NCI-H524 (cell line): ENCODE measurements around the gene SH3BP5L.
A peak's percentile ranks its signal among the peaks of the same experiment; 100 is the strongest.

Source experiments
- DNase-seq, 2 experiments: peaks; one replicate each; lab custom pipeline; 2025; lab: John Stamatoyannopoulos, UW

Gene SH3BP5L

DNA sequence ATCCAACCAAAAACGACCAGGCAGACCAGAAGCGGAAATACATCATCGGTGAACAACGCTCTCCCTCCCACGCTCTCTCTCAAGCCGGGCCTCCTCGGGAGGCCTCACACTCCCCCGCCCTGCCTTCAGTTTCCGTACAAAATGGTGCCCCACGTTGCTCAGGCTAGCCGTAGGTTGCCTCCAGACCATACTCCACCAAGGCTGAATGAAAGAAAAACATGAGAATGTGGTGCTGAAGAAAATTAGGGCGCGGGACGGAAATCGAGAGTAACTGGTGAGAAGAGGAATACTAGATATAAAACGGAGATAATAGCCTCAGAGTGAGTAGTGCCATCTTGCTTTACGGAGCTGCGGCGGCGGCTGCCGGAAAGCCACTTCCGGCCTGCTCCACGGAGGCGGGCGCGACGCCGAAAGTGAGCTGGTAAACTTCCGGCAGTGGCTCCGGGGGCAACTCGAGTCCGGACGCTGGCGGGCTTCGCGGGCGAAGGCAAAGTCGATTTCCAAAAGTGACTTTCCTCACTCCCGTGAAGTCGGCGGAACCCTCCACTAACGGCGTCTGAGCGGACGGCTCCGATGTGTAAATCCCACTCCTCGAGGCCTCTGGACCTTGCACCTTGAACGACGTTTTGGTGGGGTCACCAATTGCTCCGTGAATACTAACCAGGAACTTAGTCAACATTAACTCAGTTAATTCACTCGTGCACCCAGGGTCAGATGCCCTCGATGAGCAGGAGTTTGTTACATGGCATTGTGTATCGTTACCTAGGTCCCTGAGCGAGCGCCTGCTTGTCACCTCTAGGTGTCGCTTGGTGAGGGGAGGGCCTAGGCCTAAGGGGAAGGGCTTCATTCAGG, at the start of gene SH3BP5L:
Gene SH3BP5L, minus strand, starts transcription at position 7 of the 852 bp plus-strand sequence. CDS start 980 bp downstream, outside the sequence.
- peak; percentile 87 to 92 for DNase-seq

DNA sequence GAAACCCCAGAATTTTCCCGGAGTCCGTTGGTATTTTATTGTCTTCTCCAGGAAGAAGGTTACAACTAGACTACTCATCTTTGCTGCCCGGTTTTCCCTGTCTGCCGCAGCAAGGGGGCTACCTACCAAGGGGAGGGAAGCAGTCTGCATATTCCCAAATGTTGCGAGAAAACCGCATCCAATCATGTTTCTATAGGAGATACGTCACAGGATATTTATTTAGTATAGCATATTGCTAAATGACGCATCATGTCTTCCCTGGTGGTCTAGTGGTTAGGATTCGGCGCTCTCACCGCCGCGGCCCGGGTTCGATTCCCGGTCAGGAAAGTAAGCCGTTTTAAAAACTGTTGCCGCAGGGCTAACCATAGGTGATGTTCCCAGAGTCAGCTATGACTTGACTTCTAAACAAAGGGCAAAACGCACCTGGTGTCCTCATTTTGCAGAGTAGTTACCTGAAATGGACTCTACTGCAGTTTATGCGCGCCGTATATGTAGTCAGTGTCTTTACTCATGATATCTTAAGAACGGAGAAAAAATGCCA, 48.3 kb upstream of the SH3BP5L start:
- peak in 1 of 2 experiments; percentile 93 for DNase-seq

DNA sequence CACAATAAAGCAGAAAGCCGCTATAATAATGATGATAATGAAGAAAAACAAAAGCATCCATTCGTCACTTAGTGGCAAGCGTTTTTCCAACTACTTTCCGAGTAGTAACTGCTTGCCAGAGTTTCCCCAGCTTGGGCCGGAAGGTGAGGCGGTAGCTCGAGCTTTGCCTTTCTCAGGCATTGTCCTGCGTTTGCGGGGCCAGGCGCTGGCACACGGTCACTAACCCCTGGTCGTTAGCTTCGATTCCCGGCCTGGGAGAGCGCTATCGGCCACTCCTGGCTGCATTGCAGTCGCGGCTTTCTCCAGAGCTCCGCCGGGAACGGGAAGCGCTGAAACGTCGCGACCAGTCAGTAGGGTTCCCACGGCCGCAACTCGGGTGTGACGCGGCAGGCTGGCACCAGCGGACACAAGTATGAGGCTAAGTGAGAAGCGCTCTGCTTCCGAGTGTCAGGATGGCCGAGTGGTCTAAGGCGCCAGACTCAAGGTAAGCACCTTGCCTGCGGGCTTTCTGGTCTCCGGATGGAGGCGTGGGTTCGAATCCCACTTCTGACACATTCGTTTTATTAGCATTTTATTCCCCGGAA, 47.8 kb upstream of the SH3BP5L start:
- peak; percentile 91 to 95 for DNase-seq

DNA sequence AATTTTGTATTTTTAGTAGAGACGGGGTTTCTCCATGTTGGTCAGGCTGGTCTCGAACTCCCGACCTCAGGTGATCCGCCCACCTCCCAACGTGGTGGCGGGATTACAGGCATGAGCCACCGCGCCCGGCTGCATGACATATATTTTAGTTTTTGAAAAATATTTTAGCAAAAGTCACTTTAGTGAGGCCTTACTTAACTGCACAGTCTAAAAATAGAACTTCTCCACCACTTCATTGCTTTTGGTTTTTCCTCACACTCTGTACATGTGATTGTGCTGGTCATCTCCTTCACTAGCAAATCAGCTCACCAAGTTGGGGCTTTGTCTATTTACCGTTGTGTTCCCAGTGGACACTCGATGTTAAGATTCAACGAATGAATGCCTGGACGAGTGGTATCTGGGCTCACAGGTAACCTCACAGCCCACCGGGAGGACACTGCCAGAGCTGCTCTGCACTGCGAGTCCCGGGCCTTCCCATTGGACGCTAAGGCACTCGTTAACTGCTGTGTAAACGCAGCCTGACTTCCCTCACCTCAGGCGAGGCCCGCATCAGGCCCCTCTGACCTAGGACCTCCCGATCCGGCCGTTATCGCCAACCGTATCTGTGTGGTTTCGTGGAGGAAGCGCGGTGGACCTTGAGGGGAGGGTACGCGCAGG, 47.2 kb upstream of the SH3BP5L start:
- DNase-seq, result peak; percentile 39 to 74

DNA sequence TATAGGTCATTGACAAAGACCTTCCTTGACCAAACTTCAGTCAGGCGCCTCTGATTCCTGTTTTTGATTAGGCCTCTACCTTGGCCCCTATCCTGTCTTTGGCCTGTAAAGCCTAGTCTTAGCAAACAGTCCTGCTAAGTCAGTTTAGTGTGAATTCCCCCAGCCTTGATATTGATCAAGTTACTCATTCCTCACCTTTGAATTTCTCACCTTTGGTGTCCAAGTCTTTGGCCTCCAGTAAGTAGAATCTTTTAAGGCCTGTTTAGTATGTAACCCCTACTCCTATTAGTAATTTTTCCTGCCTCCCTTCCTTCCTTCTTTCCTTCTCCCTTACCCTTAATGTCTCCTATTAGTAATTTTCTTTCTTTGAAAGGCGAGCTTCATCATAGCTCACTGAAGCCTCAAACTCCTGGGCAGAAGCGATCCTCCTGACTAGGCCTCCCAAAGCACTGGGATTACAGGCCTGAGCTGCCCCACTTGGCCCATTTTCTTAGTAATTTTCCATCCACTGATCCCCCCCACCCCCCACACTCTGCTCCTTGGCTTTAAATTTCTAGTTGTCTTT, 46.2 kb upstream of the SH3BP5L start:
- DNase-seq, result no peak

DNA sequence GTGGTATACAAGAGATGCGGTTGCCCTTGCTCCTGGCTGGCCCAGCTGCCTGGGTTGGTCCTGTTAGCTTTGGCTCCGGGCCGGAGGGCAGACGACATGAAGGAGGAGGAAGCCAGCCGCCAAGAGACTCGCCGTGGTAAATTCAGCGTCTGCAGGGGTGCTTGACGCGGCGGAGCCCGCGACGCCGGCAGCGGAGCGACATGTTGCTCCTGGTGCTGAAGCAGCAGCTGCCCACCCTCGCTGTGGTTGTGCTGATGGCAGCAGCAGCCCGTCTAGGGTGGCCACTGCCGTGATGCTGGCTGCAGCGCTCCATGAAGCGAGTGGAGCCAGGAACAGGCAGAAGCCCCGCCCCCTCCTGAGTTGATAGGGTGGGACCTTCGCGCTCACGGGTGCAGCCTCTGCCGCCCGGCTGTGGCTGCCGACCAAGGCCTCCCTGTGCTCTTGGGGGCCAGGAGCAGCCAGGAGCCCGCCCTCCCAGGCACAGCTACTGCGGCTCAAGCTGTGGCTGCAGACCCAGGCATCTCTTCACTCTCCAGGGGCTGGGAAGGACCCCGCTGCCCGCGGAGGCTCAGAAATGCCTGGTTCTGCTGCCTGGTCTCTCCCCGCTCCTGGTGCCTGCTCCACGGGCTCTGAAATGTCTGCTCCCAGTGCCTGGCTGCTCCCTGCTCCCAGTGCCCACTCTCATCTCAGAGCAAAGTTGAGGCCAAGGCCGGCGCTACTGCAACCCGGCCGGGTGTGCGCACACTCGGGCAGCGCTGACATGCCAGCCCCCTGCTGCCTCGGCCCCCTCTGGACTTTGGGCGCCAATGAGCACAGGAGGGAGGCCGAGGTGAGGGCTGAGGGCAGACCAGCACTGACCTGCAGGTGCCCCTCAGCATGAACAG, 37.5 kb upstream of the SH3BP5L start:
- DNase-seq, result peak; percentile 58 to 81

DNA sequence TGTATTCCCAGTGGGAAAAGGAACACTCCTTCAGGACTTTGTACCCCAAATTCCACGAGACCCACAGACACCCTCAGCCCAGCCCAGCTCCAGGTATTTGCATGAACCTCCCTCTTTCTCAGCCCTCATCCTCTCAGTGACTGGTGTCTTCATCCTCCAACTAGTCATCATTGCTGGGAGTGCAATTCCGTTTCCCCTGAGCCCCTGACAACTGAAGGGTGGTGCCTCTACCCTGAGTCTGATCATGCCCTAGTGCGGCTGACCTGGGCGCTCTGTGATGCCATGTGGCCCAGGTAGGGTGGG, 36.9 kb upstream of the SH3BP5L start:
- peak in 1 of 2 experiments; percentile 27 for DNase-seq

DNA sequence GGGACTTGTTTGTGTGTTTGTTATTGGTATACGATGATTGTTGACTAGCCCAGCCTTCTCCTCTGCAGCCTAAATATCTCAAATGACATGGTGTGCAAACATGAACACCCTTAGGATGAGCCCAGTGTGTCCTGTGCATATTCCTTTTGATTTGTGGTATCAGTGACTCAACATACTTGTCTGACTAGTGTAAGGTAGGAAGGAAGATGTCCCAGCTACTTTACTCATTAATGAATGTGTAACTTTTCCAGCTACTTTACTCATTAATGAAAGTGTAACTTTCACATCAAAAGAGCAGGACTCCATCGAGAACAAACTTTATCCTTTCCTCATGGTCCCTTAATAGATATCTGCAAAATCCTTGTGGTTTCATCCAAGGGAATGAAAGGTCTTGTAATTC, 35.9 kb upstream of the SH3BP5L start:
- DNase-seq, result no peak

DNA sequence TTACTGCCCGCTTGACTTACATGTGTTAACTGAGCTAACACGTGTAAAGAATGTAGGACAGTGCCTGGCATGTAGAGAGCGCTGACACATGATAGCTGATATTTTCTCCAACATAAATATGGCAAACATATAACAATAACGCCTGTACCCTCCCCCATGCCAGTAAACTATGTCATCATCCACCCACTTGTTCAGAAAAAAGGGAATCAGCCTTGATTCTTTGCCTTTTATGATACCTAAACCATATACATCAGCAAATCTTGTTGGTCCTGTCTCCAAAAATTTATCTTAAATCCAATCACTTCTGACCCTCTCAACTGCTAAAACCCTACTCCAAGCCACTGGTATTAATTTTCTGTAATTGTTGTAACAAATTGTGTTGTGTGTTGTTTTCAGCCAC, 34.3 kb upstream of the SH3BP5L start:
- DNase-seq, result no peak

DNA sequence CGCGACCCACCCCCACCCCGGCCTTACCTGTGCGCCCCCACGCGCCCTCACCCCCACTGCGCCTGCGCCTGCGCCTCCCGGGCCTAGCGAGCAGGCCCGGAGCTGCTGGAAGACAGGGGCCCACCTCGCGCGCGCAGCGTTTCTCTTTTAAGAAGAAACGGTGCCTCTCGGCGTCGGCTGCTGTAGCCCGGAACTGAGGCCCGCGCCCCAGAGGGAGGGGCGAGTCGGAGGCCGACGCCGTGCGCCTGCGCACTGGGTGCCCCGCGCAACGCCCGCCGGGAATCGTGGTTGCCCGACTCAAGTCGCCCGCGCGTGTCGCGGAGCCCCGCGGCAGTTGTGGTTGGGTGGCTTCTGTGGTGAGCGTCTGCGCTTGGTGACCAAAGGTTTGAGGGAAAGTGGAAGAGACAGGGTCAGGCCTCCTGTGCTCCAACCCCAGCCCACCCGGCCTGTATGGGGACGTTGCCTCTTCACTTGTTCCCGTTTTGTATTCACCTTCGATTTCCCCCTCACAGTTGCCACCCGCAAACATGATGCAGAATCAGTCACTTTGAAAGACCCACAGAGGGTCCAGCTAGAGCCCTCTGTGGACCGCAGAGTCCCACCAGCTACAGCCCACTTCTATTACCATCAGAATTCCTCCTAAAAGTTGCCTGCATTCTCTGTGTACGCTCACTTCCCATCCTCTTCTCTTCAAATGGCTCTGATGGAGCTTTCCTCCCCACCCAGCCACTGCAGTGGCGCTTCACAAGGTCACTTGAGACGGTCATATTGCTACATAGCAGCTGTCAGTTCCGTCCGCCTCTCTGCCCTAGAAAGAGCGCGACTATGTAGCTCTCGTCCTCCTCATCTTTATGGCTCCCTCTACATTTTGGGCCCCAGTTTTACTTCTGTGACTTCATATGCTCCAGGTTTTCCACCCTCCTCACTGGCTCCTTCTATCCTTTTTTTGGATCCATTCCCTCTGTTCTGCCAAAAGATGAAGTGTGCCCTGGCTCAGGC, 33.5 kb upstream of the SH3BP5L start, which contains the start of gene ZNF692:
Gene ZNF692, minus strand, starts transcription at position 195 of the 999 bp plus-strand sequence. CDS start 776 bp downstream, outside the sequence.
- peak; percentile 90 to 96 for DNase-seq

DNA sequence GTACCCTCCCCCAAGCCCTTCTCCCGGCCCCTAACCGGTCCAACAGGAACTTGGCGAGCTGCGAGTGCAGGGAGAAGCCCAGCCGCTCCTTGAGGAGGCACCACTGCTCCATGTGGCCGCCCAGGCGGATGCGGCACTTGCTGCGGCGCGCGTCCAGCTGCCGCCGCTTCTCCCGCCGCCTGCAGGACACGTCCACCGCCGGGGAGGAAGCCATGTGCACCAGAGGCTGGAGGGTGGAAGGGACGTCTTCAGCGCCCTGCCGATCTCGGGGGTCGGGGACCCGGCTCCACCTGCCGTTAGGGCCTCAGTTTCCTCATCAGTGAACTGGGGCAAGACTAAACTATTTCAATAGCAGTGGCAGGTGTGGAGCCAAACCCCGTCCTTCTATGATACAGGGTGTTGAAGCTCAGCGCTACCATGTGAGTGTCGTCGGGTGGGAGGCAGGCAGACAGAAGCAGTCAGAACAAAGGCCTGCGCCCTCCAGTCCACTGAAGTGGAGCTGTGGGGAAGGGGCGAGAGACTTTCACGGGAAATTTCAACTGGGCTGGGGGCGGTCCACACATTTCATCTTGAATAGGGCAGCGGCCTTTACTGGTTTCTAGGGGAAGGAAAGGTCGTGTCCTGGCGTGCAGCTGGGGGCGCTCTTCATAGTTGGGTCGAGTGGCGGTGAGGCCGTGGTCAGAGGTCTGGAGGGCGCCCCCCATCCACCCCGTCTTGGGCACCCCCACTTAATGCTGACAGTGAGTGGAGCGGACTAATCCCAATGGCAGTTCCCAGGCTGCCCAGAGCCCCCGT, 32.6 kb upstream of the SH3BP5L start:
- peak in 1 of 2 experiments; percentile 39 for DNase-seq

DNA sequence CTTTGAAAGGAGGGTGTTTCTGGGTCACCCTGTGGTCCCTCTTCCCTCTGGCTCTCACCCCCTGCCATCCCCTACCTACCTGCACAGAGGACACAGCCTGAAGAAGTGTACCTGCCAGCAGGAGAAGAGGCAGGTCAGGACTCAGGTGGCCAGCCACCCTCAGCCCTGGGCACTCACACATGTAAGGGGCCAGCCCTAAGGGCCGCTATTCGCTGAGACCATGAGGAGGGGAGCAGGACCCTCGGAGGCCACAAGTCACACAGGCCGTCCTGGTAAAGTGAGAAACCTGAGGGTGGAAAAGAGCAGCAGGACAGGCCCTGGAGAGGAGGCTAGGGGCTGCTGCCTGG, 32.0 kb upstream of the SH3BP5L start:
- no peak for DNase-seq

DNA sequence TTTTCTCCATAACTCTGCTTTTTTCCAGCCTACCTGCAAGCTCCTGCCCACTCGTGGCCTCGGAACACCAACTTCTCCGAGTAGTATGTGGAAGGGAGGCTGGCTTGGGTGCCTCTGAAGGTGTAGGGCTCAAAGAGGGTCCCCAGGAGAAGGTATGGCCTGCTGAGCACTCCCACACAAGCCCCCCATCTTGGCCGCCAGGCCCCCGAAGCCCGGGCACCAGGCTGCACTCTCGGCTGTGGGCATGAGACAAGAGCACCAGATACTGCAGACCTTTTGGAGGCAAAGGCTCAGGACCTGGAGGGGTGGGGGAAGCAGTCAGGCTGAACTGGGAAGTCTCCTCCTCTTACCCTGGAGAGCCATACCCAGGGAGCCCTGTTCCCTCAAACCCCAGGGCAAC, 31.5 kb upstream of the SH3BP5L start:
- DNase-seq, result no peak

DNA sequence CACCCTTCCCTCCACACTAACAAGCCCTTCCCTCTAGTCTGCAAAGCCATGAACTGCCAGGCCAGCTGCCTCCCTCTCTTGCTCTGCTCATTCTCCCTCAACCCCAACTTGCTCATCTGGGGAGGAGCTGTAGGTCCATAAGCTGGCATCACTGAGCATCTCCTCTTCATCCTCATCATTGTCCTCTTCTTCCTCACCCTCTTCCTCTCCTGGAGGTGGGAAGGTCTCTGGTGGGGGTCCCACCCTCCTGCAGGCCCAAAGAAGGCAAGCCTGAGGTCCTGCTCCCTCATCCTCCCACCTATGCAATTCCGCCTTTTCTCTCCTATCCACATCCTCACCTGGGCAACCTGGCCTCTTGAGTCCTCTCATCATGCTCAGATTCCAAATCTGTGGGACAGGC, 30.5 kb upstream of the SH3BP5L start:
- no peak for DNase-seq

DNA sequence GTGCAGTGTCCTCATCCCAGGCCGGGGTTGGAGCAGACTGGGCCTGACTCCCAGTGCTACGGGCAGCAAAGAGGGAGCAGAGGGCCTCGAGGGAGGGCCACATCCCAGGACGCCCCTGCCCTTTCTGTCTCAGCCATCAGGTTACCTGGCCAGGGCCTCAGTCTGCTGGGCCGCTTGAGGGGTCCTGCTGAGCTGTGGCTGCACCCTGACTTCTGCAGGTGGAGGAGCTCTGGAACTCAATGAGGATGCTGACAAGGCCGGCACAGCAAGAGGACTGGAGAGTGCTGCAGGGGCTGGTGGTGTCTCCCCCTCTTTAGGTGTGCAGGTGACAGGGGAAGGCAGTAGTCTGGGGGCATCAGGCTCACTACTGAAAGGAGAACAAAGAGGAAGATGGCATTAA, 29.9 kb upstream of the SH3BP5L start:
- DNase-seq, result no peak

DNA sequence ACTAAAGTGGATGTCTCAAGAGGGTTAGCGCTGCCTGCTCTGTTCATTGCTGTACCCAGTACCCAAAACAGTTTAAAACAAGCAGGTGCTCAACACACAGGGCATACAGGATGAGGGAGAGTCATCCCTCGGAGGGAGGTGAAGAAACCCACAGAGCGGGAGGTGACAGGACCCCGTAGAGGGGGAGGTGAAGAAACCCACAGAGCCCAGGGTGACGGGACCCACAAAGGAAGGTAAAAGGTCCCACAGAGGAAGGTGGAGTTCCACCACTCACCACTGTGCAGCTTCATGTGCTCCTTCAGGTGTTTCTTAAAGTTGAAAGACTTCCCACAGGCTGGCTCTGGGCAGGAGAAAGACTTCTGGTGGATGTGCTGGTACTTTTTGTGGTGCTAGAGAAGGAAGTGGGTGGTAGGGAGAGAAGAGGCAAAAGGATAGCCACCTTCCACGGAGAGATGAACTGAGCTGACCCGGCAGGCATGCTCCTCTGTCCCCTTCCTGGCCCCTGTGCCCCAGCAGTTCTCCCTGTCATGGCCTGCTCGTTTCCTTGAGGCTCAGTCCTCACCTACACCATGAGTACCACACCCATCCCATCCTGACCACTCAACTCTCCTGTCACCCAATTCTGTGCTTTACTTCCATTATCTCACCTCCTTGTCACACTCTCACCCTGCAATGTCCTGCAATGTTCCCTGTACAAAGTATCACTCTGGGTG, 28.1 kb upstream of the SH3BP5L start:
- no peak for DNase-seq

DNA sequence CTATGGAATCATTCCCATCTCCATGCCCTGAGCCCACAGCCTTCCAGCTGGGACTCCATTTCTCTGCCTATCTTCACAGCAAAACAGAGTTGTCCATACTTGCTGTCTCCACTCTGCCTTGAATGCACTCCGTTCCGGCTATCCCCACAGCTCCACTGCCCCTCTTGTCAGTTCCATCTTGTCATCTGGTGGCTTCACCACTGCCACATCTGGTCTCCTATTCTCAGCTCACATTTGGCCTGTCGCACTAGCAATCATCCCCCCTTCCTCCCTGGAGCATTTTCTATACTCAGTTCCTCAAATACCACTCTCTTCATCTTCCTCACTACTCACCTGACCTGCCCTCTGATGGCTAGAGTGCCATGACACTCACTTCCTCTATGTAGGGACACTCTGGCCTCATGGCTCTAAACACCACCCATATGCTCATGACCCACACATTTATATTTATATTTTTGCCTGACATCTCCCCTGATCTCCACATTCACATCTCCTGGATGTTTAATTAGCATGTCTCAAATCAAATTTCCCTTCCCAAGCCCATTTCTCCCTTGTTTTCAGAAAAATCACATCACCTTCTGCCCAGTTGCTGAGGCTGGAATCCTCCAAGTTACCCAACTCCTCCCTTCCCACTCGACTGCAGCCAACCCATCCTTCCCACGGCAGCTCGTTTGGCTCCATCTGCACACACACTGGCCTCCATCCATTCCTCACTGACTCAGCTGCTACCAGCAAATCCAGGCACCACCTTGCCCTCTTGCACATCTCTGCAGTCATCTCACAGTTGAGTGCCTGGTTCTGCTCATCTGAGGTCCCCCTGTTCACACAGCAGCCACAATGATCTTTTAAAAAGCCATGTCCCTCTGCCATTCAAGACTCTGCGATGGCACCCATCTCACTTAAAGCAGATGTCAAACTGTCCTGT, 27.0 kb upstream of the SH3BP5L start:
- no peak for DNase-seq

DNA sequence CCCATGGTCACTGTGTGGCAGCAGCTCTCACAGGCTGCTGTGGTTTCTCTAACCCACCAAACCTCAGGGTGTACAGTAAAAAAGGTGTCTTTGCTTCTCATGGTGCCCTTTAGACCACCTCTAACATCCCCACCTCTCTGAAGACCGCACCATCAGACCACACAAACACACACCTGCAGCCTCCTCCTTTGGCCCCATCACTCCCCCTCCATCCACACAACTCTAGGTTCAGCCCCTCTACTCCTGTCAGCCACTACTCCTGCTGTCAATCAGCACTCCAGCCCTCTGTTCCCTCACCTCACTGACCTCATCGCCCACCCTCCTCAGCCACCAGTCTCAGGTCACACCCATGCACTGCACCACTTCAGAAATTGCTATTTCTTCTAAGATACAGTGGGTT, 25.7 kb upstream of the SH3BP5L start:
- DNase-seq, result no peak
